DND-41 (cell line): ENCODE measurements around the gene TLN1.

Source experiments
- EZH2 ChIP-seq: IDR thresholded peaks from 3 replicates; pipeline ENCODE4 v1.6.1; 2012; ENCODE audit warnings: borderline replicate concordance, low read depth, mild to moderate bottlenecking, moderate library complexity, low read length, inconsistent platforms; ENCODE audit not compliant: severe bottlenecking
- TF ChIP-seq, protein P1 (sequence below): IDR thresholded peaks from 2 replicates; pipeline ENCODE4 v1.5.1; 2012; ENCODE audit warnings: borderline replicate concordance, low read length, moderate library complexity, mild to moderate bottlenecking; ENCODE audit not compliant: poor library complexity, severe bottlenecking; ENCODE audit errors: extremely low read depth

DNA sequence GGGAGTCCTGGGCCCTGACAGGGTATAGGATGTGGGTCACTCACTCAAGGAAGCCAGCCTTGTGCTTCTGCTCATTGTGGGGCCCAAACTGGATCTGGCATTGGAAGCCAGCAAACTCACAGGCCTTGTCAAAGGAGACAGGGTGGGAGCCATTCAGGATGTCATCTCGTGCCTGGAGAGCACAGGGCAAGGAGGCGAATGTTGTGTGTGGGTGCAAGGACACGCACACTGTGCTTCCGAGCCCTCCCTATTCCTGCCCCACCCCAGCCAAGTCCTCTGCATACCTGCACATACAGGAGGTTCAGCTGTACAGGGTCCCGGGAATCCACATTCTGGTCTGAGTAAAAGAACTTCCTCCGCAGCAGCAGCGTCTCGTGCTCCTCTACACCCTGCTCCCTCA lies 8.1 kb downstream of the TLN1 start:
- TF ChIP-seq, protein P1, sequence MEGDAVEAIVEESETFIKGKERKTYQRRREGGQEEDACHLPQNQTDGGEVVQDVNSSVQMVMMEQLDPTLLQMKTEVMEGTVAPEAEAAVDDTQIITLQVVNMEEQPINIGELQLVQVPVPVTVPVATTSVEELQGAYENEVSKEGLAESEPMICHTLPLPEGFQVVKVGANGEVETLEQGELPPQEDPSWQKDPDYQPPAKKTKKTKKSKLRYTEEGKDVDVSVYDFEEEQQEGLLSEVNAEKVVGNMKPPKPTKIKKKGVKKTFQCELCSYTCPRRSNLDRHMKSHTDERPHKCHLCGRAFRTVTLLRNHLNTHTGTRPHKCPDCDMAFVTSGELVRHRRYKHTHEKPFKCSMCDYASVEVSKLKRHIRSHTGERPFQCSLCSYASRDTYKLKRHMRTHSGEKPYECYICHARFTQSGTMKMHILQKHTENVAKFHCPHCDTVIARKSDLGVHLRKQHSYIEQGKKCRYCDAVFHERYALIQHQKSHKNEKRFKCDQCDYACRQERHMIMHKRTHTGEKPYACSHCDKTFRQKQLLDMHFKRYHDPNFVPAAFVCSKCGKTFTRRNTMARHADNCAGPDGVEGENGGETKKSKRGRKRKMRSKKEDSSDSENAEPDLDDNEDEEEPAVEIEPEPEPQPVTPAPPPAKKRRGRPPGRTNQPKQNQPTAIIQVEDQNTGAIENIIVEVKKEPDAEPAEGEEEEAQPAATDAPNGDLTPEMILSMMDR, result no peak
- no peak for TF ChIP-seq EZH2
